Stomach (tissue), 4 donors: Measurements from ENCODE around the gene SPAG9.

Experiments
- EP300 ChIP-seq: sonication (generic); formaldehyde crosslinking; IDR thresholded peaks from one replicate; pipeline ENCODE4 v1.6.1; 2017; ENCODE audit warnings: antibody characterized with exemption
- POLR2A ChIP-seq, 4 donors: fragments of 450-650 bp; IDR thresholded peaks; one replicate each; pipeline ENCODE4 v1.6.1; 2016; ENCODE audit warnings: antibody characterized with exemption in 4 of 4, control low read depth in 2 of 4, mild to moderate bottlenecking in 1 of 4, moderate library complexity in 1 of 4
- POLR2AphosphoS5 ChIP-seq, 3 donors: sonication (generic); formaldehyde crosslinking; IDR thresholded peaks; one replicate each; pipeline ENCODE4 v1.6.1; 2016; ENCODE audit warnings: antibody characterized with exemption in 3 of 3
- TF ChIP-seq, protein P1 (sequence below), 7 experiments: fragments of 450-650 bp in 4 of 7; fragments of 200-600 bp in 3 of 7; sonication (generic) in 3 of 7; IDR thresholded peaks; one replicate each; pipeline ENCODE4 v1.5.1; 2016 to 2019; ENCODE audit warnings: antibody characterized with exemption in 7 of 7, control low read depth in 2 of 7, mild to moderate bottlenecking in 1 of 7

DNA sequence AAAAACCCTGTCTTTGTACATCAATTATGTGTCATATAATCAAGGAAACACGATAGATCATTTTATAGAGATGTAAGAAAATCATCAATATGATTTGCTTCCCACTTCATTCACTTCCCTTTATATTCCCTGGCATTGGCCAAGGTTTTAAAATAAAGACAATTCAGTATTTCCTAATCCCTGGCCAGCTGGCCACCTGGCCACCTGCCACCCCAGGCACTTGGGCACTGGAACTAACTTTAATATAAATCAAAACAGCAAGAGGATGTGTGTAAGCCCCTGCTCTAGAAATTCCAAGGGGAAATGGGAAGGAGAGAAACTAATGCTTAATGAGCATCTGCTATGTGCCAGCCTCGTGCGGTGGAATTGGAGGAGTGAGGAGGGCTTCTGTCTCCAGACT, 195.9 kb downstream of the SPAG9 start:
- TF ChIP-seq EP300 (no peak), POLR2A (IDR thresholded peaks at IDR 0.05) (no peak), POLR2AphosphoS5 (IDR thresholded peaks at IDR 0.05) (no peak)
- TF ChIP-seq, protein P1, sequence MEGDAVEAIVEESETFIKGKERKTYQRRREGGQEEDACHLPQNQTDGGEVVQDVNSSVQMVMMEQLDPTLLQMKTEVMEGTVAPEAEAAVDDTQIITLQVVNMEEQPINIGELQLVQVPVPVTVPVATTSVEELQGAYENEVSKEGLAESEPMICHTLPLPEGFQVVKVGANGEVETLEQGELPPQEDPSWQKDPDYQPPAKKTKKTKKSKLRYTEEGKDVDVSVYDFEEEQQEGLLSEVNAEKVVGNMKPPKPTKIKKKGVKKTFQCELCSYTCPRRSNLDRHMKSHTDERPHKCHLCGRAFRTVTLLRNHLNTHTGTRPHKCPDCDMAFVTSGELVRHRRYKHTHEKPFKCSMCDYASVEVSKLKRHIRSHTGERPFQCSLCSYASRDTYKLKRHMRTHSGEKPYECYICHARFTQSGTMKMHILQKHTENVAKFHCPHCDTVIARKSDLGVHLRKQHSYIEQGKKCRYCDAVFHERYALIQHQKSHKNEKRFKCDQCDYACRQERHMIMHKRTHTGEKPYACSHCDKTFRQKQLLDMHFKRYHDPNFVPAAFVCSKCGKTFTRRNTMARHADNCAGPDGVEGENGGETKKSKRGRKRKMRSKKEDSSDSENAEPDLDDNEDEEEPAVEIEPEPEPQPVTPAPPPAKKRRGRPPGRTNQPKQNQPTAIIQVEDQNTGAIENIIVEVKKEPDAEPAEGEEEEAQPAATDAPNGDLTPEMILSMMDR (IDR thresholded peaks at IDR 0.05): no peak
